Measurements from ENCODE around the gene TCF25. TPM values are rescaled to one million over a fixed set of nuclear protein-coding genes. Genes with fewer than 3 reads are reported as not detected.
A peak's percentile ranks its signal among the peaks of the same experiment; 100 is the strongest.

The TCF25 gene
- total RNA-seq, 1 donor from 2014 or later, result 193 TPM

- Mint-ChIP-seq H3K27ac (ENCODE audit: unreplicated experiment) (no peak overlapping the region), H3K4me1 (ENCODE audit: low read depth, unreplicated experiment) (peaks cover 2% of the 10 kb centered on the region), H3K36me3 (ENCODE audit: low read depth, unreplicated experiment) (peaks cover 29% of the 10 kb centered on the region), H3K4me3 (ENCODE audit: unreplicated experiment) (peak overlapping the region; percentile 30), H3K27me3 (ENCODE audit: low read depth, unreplicated experiment) (no peaks in the 10 kb centered on the region), H3K9me3 (ENCODE audit: unreplicated experiment) (no peaks in the 10 kb centered on the region)
- no peak for FAIRE-seq
- H3K9ac ChIP-seq (ENCODE audit: low read length), result no peak overlapping the region
- no peak overlapping the region for H2AFZ ChIP-seq (ENCODE audit: low read depth, low read length)
- H3K27ac ChIP-seq (ENCODE audit: low read depth, low read length), result no peak overlapping the region
- H3K4me3 ChIP-seq (ENCODE audit: insufficient read depth, low read depth, low read length), result no peak overlapping the region
- no peaks in the 10 kb centered on the region for H3K9me3 ChIP-seq (ENCODE audit: insufficient read depth, low read depth, low read length)
- peaks cover 50% of the 10 kb centered on the region for H3K36me3 ChIP-seq (ENCODE audit: insufficient read depth, low read length)
- no peak overlapping the region for H3K4me2 ChIP-seq (ENCODE audit: low read length)
- DNase-seq (ENCODE audit: low read depth), result no peak
- TF ChIP-seq CTCF (IDR thresholded peaks at IDR 0.05; ENCODE audit: insufficient read depth, low read depth, low read length), result no peak
- TF ChIP-seq EZH2 (IDR thresholded peaks at IDR 0.05; ENCODE audit: insufficient read depth, low read length), result no peak
- peaks cover 58% of the 10 kb centered on the region for H3K79me2 ChIP-seq (ENCODE audit: insufficient read depth, low read length)
- no peaks in the 10 kb centered on the region for H3K27me3 ChIP-seq (ENCODE audit: insufficient read depth, low read length)
- H4K20me1 ChIP-seq (ENCODE audit: insufficient read depth, low read length), result peaks cover 76% of the 10 kb centered on the region
- H3K4me1 ChIP-seq (ENCODE audit: insufficient read depth, low read length), result no peaks in the 10 kb centered on the region
These were observed 10.1 kb downstream of the TCF25 start for GRCh38 chr16:89883346-89884040.

GRCh38 chr16:89884041-89884421, 10.6 kb downstream of the TCF25 start:
- peaks cover 2% of the 10 kb centered on the region for H3K4me1 Mint-ChIP-seq (ENCODE audit: low read depth, unreplicated experiment)
- H3K27ac Mint-ChIP-seq (ENCODE audit: unreplicated experiment), result no peak overlapping the region
- no peak for FAIRE-seq
- TF ChIP-seq CTCF (IDR thresholded peaks at IDR 0.05; ENCODE audit: insufficient read depth, low read depth, low read length) (no peak), EZH2 (IDR thresholded peaks at IDR 0.05; ENCODE audit: insufficient read depth, low read length) (no peak)
- H3K9me3 ChIP-seq (ENCODE audit: insufficient read depth, low read depth, low read length), result no peaks in the 10 kb centered on the region
- no peak overlapping the region for H3K9ac ChIP-seq (ENCODE audit: low read length)
- no peaks in the 10 kb centered on the region for H3K27me3 ChIP-seq (ENCODE audit: insufficient read depth, low read length)
- peaks cover 46% of the 10 kb centered on the region for H3K36me3 ChIP-seq (ENCODE audit: insufficient read depth, low read length)
- H3K4me1 ChIP-seq (ENCODE audit: insufficient read depth, low read length), result no peaks in the 10 kb centered on the region
- H3K4me3 ChIP-seq (ENCODE audit: insufficient read depth, low read depth, low read length), result no peak overlapping the region
- no peak for DNase-seq (ENCODE audit: low read depth)
- no peak overlapping the region for H2AFZ ChIP-seq (ENCODE audit: low read depth, low read length)
- no peak overlapping the region for H3K4me2 ChIP-seq (ENCODE audit: low read length)
- H3K9me3 Mint-ChIP-seq (ENCODE audit: unreplicated experiment), result no peaks in the 10 kb centered on the region
- H3K27ac ChIP-seq (ENCODE audit: low read depth, low read length), result no peak overlapping the region
- peaks cover 71% of the 10 kb centered on the region for H4K20me1 ChIP-seq (ENCODE audit: insufficient read depth, low read length)
- H3K4me3 Mint-ChIP-seq (ENCODE audit: unreplicated experiment), result peak overlapping the region; percentile 30
- H3K79me2 ChIP-seq (ENCODE audit: insufficient read depth, low read length), result peaks cover 53% of the 10 kb centered on the region
- peaks cover 29% of the 10 kb centered on the region for H3K36me3 Mint-ChIP-seq (ENCODE audit: low read depth, unreplicated experiment)
- no peaks in the 10 kb centered on the region for H3K27me3 Mint-ChIP-seq (ENCODE audit: low read depth, unreplicated experiment)

- Mint-ChIP-seq H3K27me3 (ENCODE audit: low read depth, unreplicated experiment) (no peaks in the 10 kb centered on the region), H3K36me3 (ENCODE audit: low read depth, unreplicated experiment) (peaks cover 33% of the 10 kb centered on the region), H3K4me3 (ENCODE audit: unreplicated experiment) (no peak overlapping the region), H3K4me1 (ENCODE audit: low read depth, unreplicated experiment) (peaks cover 3% of the 10 kb centered on the region), H3K9me3 (ENCODE audit: unreplicated experiment) (no peaks in the 10 kb centered on the region), H3K27ac (ENCODE audit: unreplicated experiment) (peak overlapping the region; percentile 41)
- Histone ChIP-seq H3K4me1 (ENCODE audit: insufficient read depth, low read length) (no peaks in the 10 kb centered on the region), H4K20me1 (ENCODE audit: insufficient read depth, low read length) (peaks cover 67% of the 10 kb centered on the region), H3K4me3 (ENCODE audit: insufficient read depth, low read depth, low read length) (no peak overlapping the region), H3K27ac (ENCODE audit: low read depth, low read length) (no peak overlapping the region), H3K36me3 (ENCODE audit: insufficient read depth, low read length) (peaks cover 50% of the 10 kb centered on the region), H2AFZ (ENCODE audit: low read depth, low read length) (no peak overlapping the region), H3K4me2 (ENCODE audit: low read length) (no peak overlapping the region), H3K79me2 (ENCODE audit: insufficient read depth, low read length) (peaks cover 42% of the 10 kb centered on the region), H3K27me3 (ENCODE audit: insufficient read depth, low read length) (no peaks in the 10 kb centered on the region), H3K9me3 (ENCODE audit: insufficient read depth, low read depth, low read length) (no peaks in the 10 kb centered on the region), H3K9ac (ENCODE audit: low read length) (no peak overlapping the region)
- FAIRE-seq (no peak), DNase-seq (ENCODE audit: low read depth) (no peak)
- TF ChIP-seq CTCF (IDR thresholded peaks at IDR 0.05; ENCODE audit: insufficient read depth, low read depth, low read length) (no peak), EZH2 (IDR thresholded peaks at IDR 0.05; ENCODE audit: insufficient read depth, low read length) (no peak)
These were observed 13.9 kb downstream of the TCF25 start for GRCh38 chr16:89887243-89887642.

Measured in astrocyte (in vitro differentiated cells and primary cell).